GM18951 (cell line): ENCODE measurements around the gene NUBP1.

Experiments used
- POLR2A ChIP-seq: IDR thresholded peaks from 4 replicates; pipeline ENCODE4 v1.6.1; 2011; ENCODE audit warnings: mild to moderate bottlenecking; ENCODE audit not compliant: insufficient read length, insufficient read depth; ENCODE audit errors: extremely low read depth
- in situ Hi-C: fragments of 300-500 bp; cut with MboI; formaldehyde crosslinking; loops from one replicate; pipeline ENCODE4 v1.12.0; 2022; ENCODE audit warnings: low sequenced_read_pairs, mixed read lengths, inconsistent platforms; ENCODE audit not compliant: unreplicated experiment

The NUBP1 gene

DNA sequence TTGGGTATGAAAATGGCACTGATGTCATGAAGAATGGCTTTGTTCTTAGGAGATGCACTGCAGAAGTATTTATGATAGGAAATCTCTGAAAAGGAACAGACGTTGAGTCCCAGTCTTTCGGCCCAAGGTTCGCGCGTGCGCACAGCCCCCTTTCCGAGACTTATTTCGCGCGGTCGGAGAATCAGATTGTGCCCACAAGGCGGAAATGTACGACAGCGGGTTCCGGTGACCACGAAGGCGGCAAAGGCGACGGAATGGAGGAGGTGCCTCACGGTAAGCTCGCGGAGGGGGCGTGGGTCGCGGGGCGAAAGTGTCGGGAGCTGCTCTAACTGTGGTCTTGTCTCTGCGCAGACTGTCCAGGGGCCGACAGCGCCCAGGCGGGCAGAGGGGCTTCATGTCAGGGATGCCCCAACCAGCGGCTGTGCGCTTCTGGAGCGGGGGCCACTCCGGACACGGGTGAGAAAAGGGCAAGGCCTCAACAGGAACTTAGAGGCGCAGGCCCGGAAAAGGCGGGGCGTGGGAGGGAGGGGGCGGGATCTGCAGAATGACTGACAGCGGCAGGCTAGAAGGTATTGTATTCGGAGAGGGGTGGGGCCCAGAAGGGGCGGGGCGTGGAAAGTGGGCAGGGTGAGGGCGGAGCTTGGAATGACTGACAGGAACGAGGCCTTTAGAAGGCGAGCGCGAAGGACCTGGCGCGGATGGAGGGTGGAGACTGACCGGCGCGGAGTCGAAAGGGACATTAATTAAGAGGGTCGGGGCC, at the start of gene NUBP1:
Gene NUBP1, plus strand, starts transcription at position 233 of the 760 bp plus-strand sequence. Its CDS starts 22 bp downstream, at position 255.
- TF ChIP-seq POLR2A: peak; percentile 84
- in situ Hi-C loops: loop anchor here (10.0 to 25.0 kb wide), 2 partner anchors 161 to 481 kb away; no protein-coding TSS in a partner anchor

DNA sequence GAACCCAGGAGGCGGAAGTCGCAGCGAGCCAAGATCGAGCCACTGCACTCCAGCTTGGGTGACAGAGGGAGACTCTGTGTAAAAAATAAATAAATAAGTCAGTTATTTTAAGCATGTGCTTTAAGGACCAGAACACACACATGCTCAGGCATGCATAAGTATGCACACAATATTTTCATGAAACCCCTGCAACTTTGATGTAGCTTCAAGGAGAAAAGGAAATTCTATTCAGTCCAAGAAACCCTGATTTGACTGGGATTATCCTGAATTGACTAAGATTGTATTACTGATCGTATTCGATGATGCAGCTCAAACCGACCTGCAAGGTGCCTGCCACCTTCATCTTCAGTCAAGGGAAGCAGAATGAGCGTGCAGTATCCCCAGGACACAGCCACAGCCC, 49.8 kb upstream of the NUBP1 start:
- in situ Hi-C loops: no loop called here

DNA sequence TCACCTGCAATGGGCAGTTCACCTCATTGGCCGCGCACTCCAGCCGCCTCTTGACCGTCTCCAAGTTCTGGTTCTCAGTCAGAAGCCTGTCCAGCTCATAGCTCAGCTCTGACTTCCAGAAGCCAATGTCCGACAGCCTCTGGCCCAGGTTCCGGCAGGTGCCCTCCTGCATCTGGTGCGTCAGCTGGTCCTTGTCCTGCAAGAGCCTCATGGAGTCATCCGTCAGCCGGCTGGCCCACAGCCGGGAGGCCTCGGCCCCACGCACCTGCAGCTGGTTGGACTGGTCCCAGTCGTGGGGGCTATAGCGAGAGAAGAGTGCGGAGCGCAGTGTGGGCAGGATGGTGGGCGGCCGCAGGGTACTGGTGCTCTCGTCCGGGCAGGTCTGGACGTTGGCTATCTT, 49.3 kb upstream of the NUBP1 start:
- no peak for TF ChIP-seq POLR2A
- in situ Hi-C loops: no loop called here

More for the DNA sequence above, 49.8 kb upstream of the NUBP1 start:
- no peak for TF ChIP-seq POLR2A

DNA sequence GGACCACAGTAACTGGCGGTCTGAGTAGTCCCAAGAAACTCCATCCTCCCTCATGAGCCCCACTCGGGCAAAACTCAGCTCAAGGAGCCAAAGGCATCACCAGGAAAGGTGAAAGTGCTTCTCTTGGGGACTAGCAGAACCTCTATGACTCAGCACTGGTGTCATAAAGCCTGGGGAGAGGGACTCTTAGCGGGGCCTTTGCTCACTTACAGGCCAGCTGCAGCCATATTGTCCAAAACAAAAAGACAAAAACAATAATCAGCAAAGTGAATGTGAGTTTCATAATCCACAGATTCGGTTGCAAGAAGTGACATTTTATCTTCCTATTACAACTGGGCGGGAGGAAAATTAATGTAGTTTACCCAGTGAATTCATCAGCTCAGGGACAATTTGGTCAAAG, 48.8 kb upstream of the NUBP1 start, which contains the start of gene TEKT5:
Gene TEKT5, minus strand, starts transcription at position 101 of the 400 bp plus-strand sequence. Its CDS starts 57 bp downstream, at position 44.
- in situ Hi-C loops: no loop called here
- no peak for TF ChIP-seq POLR2A

DNA sequence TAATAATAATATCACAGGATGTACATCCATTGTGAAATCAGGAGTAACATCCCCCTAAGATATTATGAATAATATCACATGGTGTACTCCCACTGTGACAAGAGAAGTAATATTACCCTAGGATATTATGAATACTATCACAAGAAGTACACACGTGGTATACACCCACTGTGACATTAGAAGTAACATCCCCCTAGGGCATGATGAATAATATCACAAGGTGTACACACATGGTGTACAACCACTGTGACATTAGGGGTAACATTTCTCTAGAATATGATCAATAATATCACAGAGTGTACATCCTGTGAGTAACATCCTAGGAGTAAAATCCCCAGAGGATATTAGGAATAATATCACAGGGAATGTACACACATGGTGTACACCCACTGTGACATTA, 43.9 kb upstream of the NUBP1 start:
- no peak for TF ChIP-seq POLR2A
- in situ Hi-C loops: no loop called here

DNA sequence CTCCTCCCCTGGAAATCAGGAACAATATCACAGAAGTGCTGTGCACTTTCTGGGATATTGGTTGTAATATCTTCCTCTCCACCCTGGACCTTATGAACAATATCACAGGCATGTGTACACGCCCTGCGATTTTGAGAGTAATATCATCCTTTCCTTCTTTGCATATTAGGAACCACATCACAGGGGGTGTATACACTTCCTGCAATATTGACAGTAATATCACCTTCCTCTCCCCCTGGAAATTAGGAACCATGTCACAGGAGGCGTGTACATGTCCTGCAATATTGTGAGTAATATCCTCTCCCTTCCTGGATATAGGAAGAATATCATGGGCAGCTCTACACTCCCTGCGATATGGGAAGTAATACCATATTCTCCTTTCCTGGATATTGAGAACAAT, 34.7 kb upstream of the NUBP1 start:
- TF ChIP-seq POLR2A: no peak
- in situ Hi-C loops: no loop called here

DNA sequence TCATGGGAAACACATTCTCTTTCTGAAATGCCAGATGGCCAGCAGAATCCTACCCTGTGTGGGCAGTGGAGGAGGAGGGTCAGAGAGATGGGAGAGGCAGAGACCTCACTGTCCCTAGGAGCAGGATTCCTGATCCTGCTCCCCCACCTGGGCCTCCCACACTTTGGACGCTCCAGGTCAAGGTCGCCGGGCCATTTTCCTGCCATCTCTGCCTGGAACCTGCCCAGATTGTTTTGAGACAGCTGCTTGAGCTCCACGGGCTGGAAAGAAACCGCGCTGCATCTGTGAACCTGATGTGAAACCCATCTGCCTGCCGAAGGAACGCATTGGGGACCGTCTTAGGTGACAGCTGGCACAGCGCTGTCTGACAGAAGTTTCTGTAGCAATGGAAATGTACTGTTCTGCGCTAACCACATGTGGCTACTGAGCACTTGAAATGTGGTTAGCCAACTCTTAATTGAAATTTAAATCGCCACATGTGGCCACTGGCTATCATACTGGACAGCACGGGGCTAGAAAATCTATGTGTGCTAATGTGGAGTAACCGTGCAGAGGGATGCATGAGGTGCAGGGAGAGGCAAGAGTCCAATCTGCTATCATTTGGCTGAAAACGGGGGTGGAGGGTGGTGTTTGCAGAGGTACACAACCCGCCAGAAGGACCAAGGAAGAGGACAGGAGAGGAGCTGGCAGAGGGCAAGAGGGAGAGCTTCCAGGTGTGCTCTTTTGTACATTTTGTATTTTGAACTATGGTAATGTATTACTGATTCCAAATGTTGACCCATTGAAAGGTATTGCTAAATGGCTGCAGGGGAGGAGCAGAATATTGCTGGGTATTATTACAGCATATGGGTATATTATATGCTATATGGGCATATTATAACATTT, 15.4 kb upstream of the NUBP1 start:
- in situ Hi-C loops: loop anchor here (25.0 kb wide), 1 partner anchor 466 kb away; no protein-coding TSS in a partner anchor
- TF ChIP-seq POLR2A: no peak

DNA sequence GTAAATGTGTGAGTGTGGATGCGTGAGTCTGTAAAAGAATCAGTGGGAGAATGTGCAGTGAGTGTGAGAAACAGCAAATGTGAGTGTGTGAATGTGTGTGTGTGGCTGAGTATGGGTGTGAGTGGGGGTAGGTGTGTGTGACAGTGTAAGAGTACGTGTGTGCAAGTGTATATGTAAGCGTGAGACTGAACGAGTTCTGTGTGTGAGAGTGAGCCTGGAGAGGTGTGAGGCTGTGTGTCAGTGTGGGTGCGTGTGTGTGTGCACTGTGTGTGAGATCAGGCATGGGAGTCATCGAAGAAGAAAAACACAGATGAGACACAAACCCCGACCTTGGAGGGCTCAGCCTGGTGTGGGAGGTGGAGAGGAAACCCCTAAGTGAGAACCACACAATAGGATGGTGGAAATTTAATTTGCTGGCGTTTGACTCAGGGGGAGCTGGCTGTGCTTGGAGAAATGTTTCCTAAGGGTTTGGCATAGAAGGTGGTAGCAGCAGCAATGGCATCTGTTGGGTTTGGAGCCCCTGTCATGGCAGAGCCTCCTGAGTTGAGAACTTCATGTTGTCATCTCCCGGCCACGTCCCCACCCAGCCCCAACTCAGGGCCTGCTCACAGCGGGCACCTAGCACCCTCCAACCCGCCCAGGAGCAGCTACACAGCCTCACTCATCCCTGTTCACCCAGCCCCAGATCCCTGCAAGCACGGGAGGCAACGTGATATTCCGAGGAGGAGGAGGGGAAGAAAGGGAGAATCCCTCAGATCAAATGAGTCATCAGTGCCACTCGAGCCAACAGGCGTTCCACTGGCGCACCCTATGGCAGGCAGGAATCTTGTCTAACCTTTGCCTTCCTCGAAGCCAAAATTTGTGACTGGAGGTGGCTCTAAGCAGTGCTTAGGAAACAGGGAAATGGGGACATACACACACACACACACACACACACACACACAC, 14.3 kb upstream of the NUBP1 start:
- in situ Hi-C loops: loop anchor here (5.0 to 25.0 kb wide), 2 partner anchors 212 to 467 kb away; no protein-coding TSS in a partner anchor
- no peak for TF ChIP-seq POLR2A

DNA sequence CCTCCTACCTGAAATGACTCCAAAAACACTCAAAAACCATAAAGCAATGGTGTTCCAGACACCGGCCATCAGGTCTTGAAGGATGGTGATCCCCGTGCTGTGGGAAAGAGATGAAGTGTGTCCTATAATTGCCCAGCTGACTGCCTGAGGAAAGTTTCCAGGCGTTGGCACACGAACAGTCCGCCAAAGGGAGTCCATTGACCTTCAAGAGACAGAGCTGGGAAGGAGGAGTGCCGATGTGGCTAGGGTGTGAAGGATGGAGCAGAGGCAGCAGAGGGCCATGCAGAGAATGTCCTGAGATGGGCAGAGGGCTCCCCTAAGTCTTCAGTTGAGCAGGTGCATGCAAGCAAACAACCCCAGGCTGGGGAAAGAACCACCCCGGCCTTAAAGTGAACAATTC, 11.9 kb upstream of the NUBP1 start:
- in situ Hi-C loops: loop anchor here (5.0 to 25.0 kb wide), 2 partner anchors 214 to 469 kb away; no protein-coding TSS in a partner anchor
- TF ChIP-seq POLR2A: no peak

DNA sequence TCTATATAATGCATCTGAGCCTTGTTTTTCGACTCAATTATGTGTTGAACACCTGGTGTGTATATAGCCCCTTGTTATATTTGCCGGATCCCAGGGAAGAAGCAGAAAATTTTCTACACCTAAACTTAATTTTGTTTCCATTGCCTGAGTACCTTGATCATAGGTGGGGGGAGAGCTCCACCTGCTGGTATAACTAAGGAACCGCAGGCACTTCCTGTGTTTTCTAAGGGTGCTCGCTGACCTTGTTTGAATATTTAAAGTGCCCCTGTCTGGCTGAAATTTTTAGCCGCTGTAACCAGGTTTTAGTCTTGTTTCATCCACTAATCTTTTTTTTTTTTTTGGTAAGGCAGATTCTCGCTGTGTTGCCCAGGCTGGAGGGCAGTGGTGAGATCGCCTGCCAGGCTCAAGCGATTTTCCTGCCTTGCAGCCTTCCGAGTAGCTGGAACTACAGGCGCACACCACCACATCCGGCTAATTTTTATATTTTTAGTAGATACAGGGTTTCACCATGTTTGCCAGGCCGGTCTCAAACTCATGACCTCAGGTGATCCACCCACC, 6.5 kb upstream of the NUBP1 start:
- in situ Hi-C loops: loop anchor here (25.0 kb wide), 1 partner anchor 475 kb away; no protein-coding TSS in a partner anchor
- no peak for TF ChIP-seq POLR2A

DNA sequence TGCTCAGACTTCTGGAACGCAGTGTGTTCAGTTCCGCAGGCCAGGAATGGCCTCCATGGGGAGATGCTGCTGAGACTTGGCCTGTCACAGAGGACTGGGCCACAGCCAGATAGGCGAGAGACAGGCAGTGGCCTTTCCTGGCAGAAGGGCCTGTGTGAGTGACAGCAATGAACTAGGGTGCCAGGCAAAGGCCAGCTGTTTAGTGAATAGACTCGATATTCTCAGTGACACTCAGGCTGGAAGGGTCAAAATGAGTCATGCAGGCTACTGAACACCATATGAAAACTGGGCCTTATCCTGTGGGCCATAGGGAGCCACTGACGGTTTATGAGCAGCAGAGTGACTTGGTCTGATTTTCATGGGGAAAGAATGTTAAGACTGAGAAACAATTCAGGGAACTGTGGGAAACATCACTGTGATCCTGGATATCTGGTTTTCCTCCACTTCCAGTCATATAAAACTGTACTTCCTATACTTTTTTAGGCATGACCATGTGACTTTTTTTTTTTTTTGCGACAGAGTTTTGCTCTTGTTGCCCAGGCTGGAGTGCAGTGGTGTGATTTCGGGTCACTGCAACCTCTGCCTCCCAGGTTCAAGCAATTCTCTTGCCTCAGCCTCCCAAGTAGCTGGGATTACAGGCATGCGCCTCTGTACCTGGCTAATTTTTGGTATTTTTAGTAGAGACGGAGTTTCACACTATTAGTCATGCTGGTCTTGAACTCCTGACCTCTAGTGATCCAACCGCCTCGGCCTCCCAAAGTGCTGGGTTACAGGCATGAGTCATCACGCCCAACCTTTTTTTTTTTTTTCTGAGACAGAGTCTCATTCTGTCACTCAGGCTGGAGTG, 5.2 kb upstream of the NUBP1 start:
- TF ChIP-seq POLR2A: peak; percentile 21
- in situ Hi-C loops: loop anchor here (25.0 kb wide), 1 partner anchor 476 kb away; no protein-coding TSS in a partner anchor
